Mucosa of descending colon (tissue), 3 donors: ENCODE data around the gene ITGA5. TPM values are rescaled to one million over a fixed set of nuclear protein-coding genes. Genes with fewer than 3 reads are reported as not detected.
A peak's percentile ranks its signal among the peaks of the same experiment; 100 is the strongest.

ENCODE experiments used
- ATAC-seq: fragments of 200-7000 bp; cut with Tn5 transposase; one replicate; pipeline ENCODE4 v1.9.1; 2020; ENCODE audit warnings: mild to moderate bottlenecking, moderate library complexity
- DNase-seq, 3 donors: peaks; one replicate each; pipeline ENCODE4 v3.0.0-alpha.2; 2020
- H3K36me3 ChIP-seq: fragments of 200-600 bp; one replicate; pipeline ENCODE4 v1.8.0; 2021; ENCODE audit warnings: low read depth, mild to moderate bottlenecking
- H3K4me1 ChIP-seq: fragments of 200-600 bp; one replicate; pipeline ENCODE4 v1.8.0; 2021; ENCODE audit warnings: low read depth, mild to moderate bottlenecking
- H3K4me3 ChIP-seq: fragments of 200-600 bp; one replicate; pipeline ENCODE4 v1.8.0; 2021; ENCODE audit warnings: mild to moderate bottlenecking
- H3K9me3 ChIP-seq: fragments of 200-600 bp; one replicate; pipeline ENCODE4 v1.8.0; 2021; ENCODE audit warnings: mild to moderate bottlenecking
- CTCF ChIP-seq: fragments of 200-600 bp; IDR thresholded peaks from one replicate; pipeline ENCODE4 v1.8.0; 2022; ENCODE audit warnings: antibody characterized with exemption, mild to moderate bottlenecking
- intact Hi-C, 2 donors: fragments of 100-400 bp; cut with DNase I in 1 of 2; cut with micrococcal nuclease in 1 of 2; formaldehyde crosslinking; loops; one replicate each; pipeline versions ENCODE4 v1.11.0 to v1.11.1; 2022; cut with DNase I, micrococcal nuclease
- total RNA-seq, 3 donors: library from RNA; stranded (reverse); fragmentation: NEBNext Ultra II Directional in 2 of 3; extraction: Animal tissue kit (Norgen Biotek cat#: 25700) in 2 of 3; gene quantifications; one replicate each; pipeline versions ENCODE4 v1.2.1 to v1.2.4, GENCODE V29; 2021 to 2023
- donor health status: DM: no; HTN: no; CAD: no; lungs with moderate emphysema.
- donor health status: DM: no; HTN: no; CAD: no.
- donor health status: DM: no; HTN: yes; CAD: no.

ITGA5 gene
- total RNA-seq, 3 donors from 2014 or later: 8.0 to 201 (median 61.8) TPM

- Histone ChIP-seq H3K9me3 (no peaks in the 10 kb centered on the region), H3K36me3 (peaks cover 7% of the 10 kb centered on the region), H3K4me3 (no peak overlapping the region), H3K4me1 (no peaks in the 10 kb centered on the region)
- peak; percentile 6 for ATAC-seq
- no peak for TF ChIP-seq CTCF
- no peak for DNase-seq
- intact Hi-C loops: no loop called here
Observed at GRCh38 chr12:54352891-54353874, 65.9 kb downstream of the ITGA5 start.

GRCh38 chr12:54352022-54352531 is 67.0 kb downstream of the ITGA5 start:
- no peaks in the 10 kb centered on the region for H3K4me1 ChIP-seq
- TF ChIP-seq CTCF: no peak
- peak; percentile 17 for ATAC-seq
- H3K9me3 ChIP-seq: no peaks in the 10 kb centered on the region
- DNase-seq: no peak
- H3K4me3 ChIP-seq: no peak overlapping the region
- intact Hi-C loops: no loop called here
- H3K36me3 ChIP-seq: peaks cover 7% of the 10 kb centered on the region

GRCh38 chr12:54351341-54351740 is 67.7 kb downstream of the ITGA5 start:
- intact Hi-C loops: no loop called here

GRCh38 chr12:54350743-54351142 is 68.3 kb downstream of the ITGA5 start:
- TF ChIP-seq CTCF: no peak
- no peak for DNase-seq
- no peaks in the 10 kb centered on the region for H3K4me1 ChIP-seq
- no peak for ATAC-seq
- no peaks in the 10 kb centered on the region for H3K9me3 ChIP-seq
- no peak overlapping the region for H3K4me3 ChIP-seq
- peaks cover 7% of the 10 kb centered on the region for H3K36me3 ChIP-seq
- intact Hi-C loops: no loop called here

More at GRCh38 chr12:54351341-54351740, 67.7 kb downstream of the ITGA5 start:
- H3K4me1 ChIP-seq: no peaks in the 10 kb centered on the region
- H3K4me3 ChIP-seq: no peak overlapping the region
- ATAC-seq (no peak), DNase-seq (no peak)
- H3K36me3 ChIP-seq: peaks cover 7% of the 10 kb centered on the region
- no peaks in the 10 kb centered on the region for H3K9me3 ChIP-seq
- no peak for TF ChIP-seq CTCF

GRCh38 chr12:54349679-54350078 is 69.4 kb downstream of the ITGA5 start:
- intact Hi-C loops: no loop called here
- Histone ChIP-seq H3K36me3 (peaks cover 7% of the 10 kb centered on the region), H3K9me3 (no peaks in the 10 kb centered on the region), H3K4me1 (no peaks in the 10 kb centered on the region), H3K4me3 (no peak overlapping the region)
- ATAC-seq (no peak), DNase-seq (no peak)
- TF ChIP-seq CTCF: no peak
